GM12878 (cell line): ENCODE results near the gene WWP2. TPM values are rescaled to one million over a fixed set of nuclear protein-coding genes. Genes with fewer than 3 reads are reported as not detected.

ENCODE experiments used
- ATAC-seq: fragments of 200-7000 bp; cut with Tn5 transposase; 3 replicates; pipeline ENCODE4 v1.9.1; 2020; ENCODE audit warnings: mild to moderate bottlenecking, moderate library complexity
- BruUV-seq: library from RNA; stranded (reverse); fragments of 400-500 nt; replicated peaks from 2 replicates; lab custom pipeline; 2021; lab: Mats Ljungman, UMichigan
- CTCF ChIA-PET: fragments of 300-600 bp; sonication (Branson Sonifier 250); formaldehyde crosslinking; extraction: SDS; loops from one replicate; lab custom pipeline; 2021; ENCODE audit warnings: inconsistent platforms; lab: Yijun Ruan, JAX
- POLR2A ChIA-PET: fragments of 350-600 bp; formaldehyde crosslinking; extraction: SDS; loops from one replicate; lab custom pipeline; 2021; ENCODE audit warnings: inconsistent platforms; lab: Charles Lee
- RAD21 ChIA-PET: fragments of 300-600 bp; sonication (Branson Sonifier 250); formaldehyde crosslinking; loops from one replicate; lab custom pipeline; 2023; ENCODE audit warnings: antibody characterized with exemption; ENCODE audit not compliant: unreplicated experiment; lab: Charles Lee
- SMC1A ChIA-PET: fragments of 300-600 bp; sonication (Branson Sonifier 250); formaldehyde crosslinking; loops from one replicate; lab custom pipeline; 2023; ENCODE audit not compliant: unreplicated experiment, uncharacterized antibody; lab: Charles Lee
- DNase-seq: peaks from one replicate; pipeline ENCODE4 v3.0.0-alpha.2; 2011; ENCODE audit warnings: low read depth, low spot score
- FAIRE-seq: peaks from 3 replicates; lab custom pipeline; 2011; peaks lifted over from hg19 to GRCh38; lab: Jason Lieb, UNC
- H2AFZ ChIP-seq: 2 replicates; pipeline ENCODE4 v1.6.0; 2011; ENCODE audit warnings: low read depth, low read length, control low read depth; ENCODE audit not compliant: control insufficient read depth
- H3K27ac ChIP-seq: 2 replicates; pipeline ENCODE4 v1.5.1; 2011; ENCODE audit warnings: control low read depth; ENCODE audit not compliant: control insufficient read depth, insufficient read depth
- H3K27me3 ChIP-seq, 2 experiments: replicated peaks in 1 of 2; 2 replicates each; pipeline versions ENCODE4 v1.6.0 to v1.6.1; 2011; ENCODE audit warnings: low read length in 1 of 2; ENCODE audit not compliant: control insufficient read depth in 2 of 2, insufficient read depth in 2 of 2
- H3K36me3 ChIP-seq, 2 experiments: 2 replicates each; pipeline ENCODE4 v1.5.1; 2011; ENCODE audit warnings: low read length in 1 of 2; ENCODE audit not compliant: control insufficient read depth in 2 of 2, insufficient read depth in 2 of 2
- H3K4me1 ChIP-seq: 2 replicates; pipeline ENCODE4 v1.6.1; 2011; ENCODE audit warnings: mild to moderate bottlenecking, low read length, moderate library complexity, mixed read lengths; ENCODE audit not compliant: control insufficient read depth, insufficient read depth
- H3K4me2 ChIP-seq: 2 replicates; pipeline ENCODE4 v1.6.0; 2011; ENCODE audit warnings: control low read depth; ENCODE audit not compliant: control insufficient read depth, insufficient read depth
- H3K4me3 ChIP-seq: fragments of 200-600 bp; sonication (generic); 2 replicates; pipeline ENCODE4 v1.5.1; 2016
- H3K79me2 ChIP-seq: 2 replicates; pipeline ENCODE4 v1.6.0; 2011; ENCODE audit warnings: low read length; ENCODE audit not compliant: control insufficient read depth, insufficient read depth
- H3K9ac ChIP-seq: 2 replicates; pipeline ENCODE4 v1.8.0; 2011; ENCODE audit warnings: low read length, control low read depth, mixed read lengths; ENCODE audit not compliant: control insufficient read depth, insufficient read depth
- H3K9me3 ChIP-seq: replicated peaks from 3 replicates; pipeline ENCODE4 v1.5.1; 2011; ENCODE audit warnings: mild to moderate bottlenecking, low read length; ENCODE audit not compliant: control insufficient read depth, insufficient read depth
- H4K20me1 ChIP-seq: 2 replicates; pipeline ENCODE4 v1.6.0; 2011; ENCODE audit not compliant: control insufficient read depth, insufficient read depth
- BCLAF1 ChIP-seq: fragments of 450-650 bp; IDR thresholded peaks from 2 replicates; pipeline ENCODE4 v1.6.1; 2017; ENCODE audit warnings: antibody characterized with exemption, mild to moderate bottlenecking, moderate library complexity
- HDAC6 ChIP-seq: fragments of 200-600 bp; sonication (generic); IDR thresholded peaks from one replicate; pipeline ENCODE4 v1.8.0; 2017; ENCODE audit warnings: antibody characterized with exemption; ENCODE audit not compliant: unreplicated experiment
- IRF4 ChIP-seq: IDR thresholded peaks from 2 replicates; pipeline ENCODE4 v1.6.1; 2011; ENCODE audit warnings: low read depth, low read length
- NR2C1 ChIP-seq: fragments of 450-650 bp; IDR thresholded peaks from 2 replicates; pipeline ENCODE4 v1.6.1; 2017; ENCODE audit warnings: antibody characterized with exemption, mild to moderate bottlenecking, moderate library complexity
- SIN3A ChIP-seq: IDR thresholded peaks from 2 replicates; pipeline ENCODE4 v1.6.1; 2012; ENCODE audit warnings: low read depth, low read length, improper control_type of control experiment
- USF1 ChIP-seq: IDR thresholded peaks from 2 replicates; pipeline ENCODE4 v1.6.1; 2011; ENCODE audit warnings: borderline replicate concordance, low read depth, mild to moderate bottlenecking, moderate library complexity, mixed read lengths, low read length; ENCODE audit not compliant: insufficient read depth; ENCODE audit errors: extremely low read length
- YY1 ChIP-seq: IDR thresholded peaks from 2 replicates; pipeline ENCODE4 v1.6.1; 2011; ENCODE audit warnings: low read depth, mild to moderate bottlenecking, low read length
- ZNF274 ChIP-seq: IDR thresholded peaks from one replicate; pipeline ENCODE4 v1.8.0; 2011; ENCODE audit not compliant: insufficient read length, insufficient read depth
- WGBS: methylation state at CpG from one replicate; pipeline ENCODE4 v1.1.6; 2016; ENCODE audit warnings: low lambda C conversion rate; ENCODE audit not compliant: insufficient replicate concordance, insufficient coverage; ENCODE audit errors: missing lambda C conversion rate; 5-methylcytosine and 5-hydroxymethylcytosine counted together
- in situ Hi-C: fragments of 300-500 bp; cut with MboI; formaldehyde crosslinking; loops from 9 replicates; pipeline ENCODE4 v1.14.3; 2018; ENCODE audit warnings: mixed read lengths
- intact Hi-C: fragments of 100-400 bp; cut with micrococcal nuclease; formaldehyde crosslinking; loops from one replicate; pipeline ENCODE4 v1.14.2; 2022; ENCODE audit not compliant: unreplicated experiment
- polyA plus RNA-seq, 11 experiments: library from polyadenylated mRNA; depleted of rRNA in 4 of 11; unstranded in 6 of 11; stranded (reverse) in 5 of 11; fragments of >200 nt; fragmentation: Nextera tagmentation in 4 of 11; fragmentation: Illumina TruSeq in 1 of 11; extraction: Ambion mirVana in 4 of 11; extraction: Trizol in 1 of 11; gene quantifications; 1 replicate in 1 of 11; 2 replicates in 10 of 11; pipeline versions ENCODE4 v1.2.1 to v1.2.3, GENCODE V29; 2011 to 2016; ENCODE audit warnings: inconsistent platforms in 2 of 11, missing spikeins in 2 of 11, low read depth in 1 of 11
- total RNA-seq, 4 experiments: library from RNA; depleted of rRNA in 3 of 4; stranded (reverse); fragments of >200 nt in 3 of 4; fragmentation: Illumina TruSeq in 1 of 4; extraction: Trizol in 1 of 4; gene quantifications; 2 replicates each; pipeline versions ENCODE4 v1.2.1 to v1.2.3, GENCODE V29; 2013 to 2021

WWP2 gene
- total and polyA plus RNA-seq, 10 of the 15 experiments (the other 5 are each of a cell fraction or from before 2014, with no cell fraction given), result 2.8 to 47.0 (median 23.8) TPM

GRCh38 chr16:69935278-69935711 lies 173.2 kb downstream of the WWP2 start:
- POLR2A ChIA-PET, result no interaction called here
- H3K4me3 ChIP-seq, result no peak overlapping the region
- RAD21 ChIA-PET, result no interaction called here
- H3K4me2 ChIP-seq, result no peak overlapping the region
- H3K27me3 ChIP-seq, result no peaks in the 10 kb centered on the region
- 96% methylated on average over 19 of the region's 19 CpGs for WGBS
- H4K20me1 ChIP-seq, result no peaks in the 10 kb centered on the region
- no peak overlapping the region for H3K27ac ChIP-seq
- H2AFZ ChIP-seq, result no peak overlapping the region
- no peak for FAIRE-seq
- SMC1A ChIA-PET, result no interaction called here
- CTCF ChIA-PET, result no interaction called here
- H3K36me3 ChIP-seq, result peaks cover 6 to 12% of the 10 kb centered on the region in 2 experiments; a peak in 3 of 4 replicates
- no peaks in the 10 kb centered on the region for H3K9me3 ChIP-seq
- TF ChIP-seq YY1, result no peak
- no peak for TF ChIP-seq IRF4
- TF ChIP-seq USF1, result no peak
- no peak for TF ChIP-seq SIN3A
- TF ChIP-seq NR2C1, result no peak
- TF ChIP-seq HDAC6, result no peak
- TF ChIP-seq BCLAF1, result no peak
- no peak for TF ChIP-seq ZNF274
- TF ChIP-seq, all 136 proteins: peak for 0
- intact Hi-C loops (no loop called here), in situ Hi-C loops (no loop called here)
- no peak overlapping the region for H3K9ac ChIP-seq
- no peaks in the 10 kb centered on the region for H3K4me1 ChIP-seq
- DNase-seq (no peak), ATAC-seq (no peak)
- BruUV-seq, result no TSS peak
- no peaks in the 10 kb centered on the region for H3K79me2 ChIP-seq
